GM19035 (cell line): ENCODE results near the gene TBCE.
"Not testable (repeated sequence)": the region's sequence is repeated elsewhere in the genome, so short reads cannot be mapped to it uniquely, and the experiment has no call there.

Experiments
- ATAC-seq: cut with Tn5 transposase; IDR thresholded peaks from one replicate; pipeline ENCODE4 v1.9.1; 2021; ENCODE audit not compliant: unreplicated experiment

The TBCE gene

GRCh38 chr1:235351441-235351840 lies 15.8 kb upstream of the TBCE start:
- ATAC-seq = no peak

GRCh38 chr1:235351898-235352297 lies 15.3 kb upstream of the TBCE start:
- no peak for ATAC-seq

GRCh38 chr1:235357485-235358373 lies 9.5 kb upstream of the TBCE start:
- ATAC-seq = no peak

- no peak for ATAC-seq
Observed at GRCh38 chr1:235358899-235359298, 8.3 kb upstream of the TBCE start.

GRCh38 chr1:235364189-235364588 lies 3.0 kb upstream of the TBCE start:
- ATAC-seq = not testable (repeated sequence)

GRCh38 chr1:235366286-235366685 lies 941 bp upstream of the TBCE start:
- no peak for ATAC-seq

- ATAC-seq = no peak
Observed at GRCh38 chr1:235368428-235368827, 1.2 kb downstream of the TBCE start.

- no peak for ATAC-seq
Observed at GRCh38 chr1:235369802-235370201, 2.6 kb downstream of the TBCE start.

- ATAC-seq = no peak
Observed at GRCh38 chr1:235375919-235376605, 8.8 kb downstream of the TBCE start.

- not testable (repeated sequence) for ATAC-seq
Observed at GRCh38 chr1:235378134-235378735, 11.0 kb downstream of the TBCE start.

GRCh38 chr1:235381955-235382739 lies 14.9 kb downstream of the TBCE start:
- ATAC-seq = not testable (repeated sequence)

- not testable (repeated sequence) for ATAC-seq
Observed at GRCh38 chr1:235385633-235386032, 18.4 kb downstream of the TBCE start.

- no peak for ATAC-seq
Observed at GRCh38 chr1:235391874-235392273, 24.6 kb downstream of the TBCE start.

- ATAC-seq = no peak
Observed at GRCh38 chr1:235397733-235398132, 30.5 kb downstream of the TBCE start.

GRCh38 chr1:235399661-235400060 lies 32.4 kb downstream of the TBCE start:
- no peak for ATAC-seq

- ATAC-seq = no peak
Observed at GRCh38 chr1:235401251-235401650, 34.0 kb downstream of the TBCE start.

GRCh38 chr1:235402457-235403200 lies 35.4 kb downstream of the TBCE start:
- no peak for ATAC-seq

GRCh38 chr1:235403593-235403992 lies 36.4 kb downstream of the TBCE start:
- no peak for ATAC-seq

- no peak for ATAC-seq
Observed at GRCh38 chr1:235404190-235404589, 37.0 kb downstream of the TBCE start.

- ATAC-seq = no peak
Observed at GRCh38 chr1:235407419-235407818, 40.2 kb downstream of the TBCE start.
